Gastroesophageal sphincter (tissue), 3 donors: ENCODE data around the gene ACRBP.

Source experiments
- CTCF ChIP-seq, 4 experiments: fragments of 200-600 bp in 2 of 4; fragments of 450-650 bp in 2 of 4; sonication (generic) in 1 of 4; IDR thresholded peaks; one replicate each; pipeline ENCODE4 v1.5.1; 2017 to 2019; ENCODE audit warnings: antibody characterized with exemption in 4 of 4, mild to moderate bottlenecking in 2 of 4, moderate library complexity in 2 of 4
- POLR2A ChIP-seq, 2 donors: fragments of 450-650 bp; IDR thresholded peaks; one replicate each; pipeline ENCODE4 v1.6.1; 2017; ENCODE audit warnings: antibody characterized with exemption in 2 of 2, mild to moderate bottlenecking in 2 of 2, moderate library complexity in 1 of 2

- TF ChIP-seq CTCF (IDR thresholded peaks at IDR 0.05) (no peak), POLR2A (IDR thresholded peaks at IDR 0.05) (no peak)
Measured at GRCh38 chr12:6592087-6592486, 55.1 kb downstream of the ACRBP start.
